ENCODE data around the gene THRSP.
"Not testable (repeated sequence)": the region's sequence is repeated elsewhere in the genome, so short reads cannot be mapped to it uniquely, and the experiment has no call there.

Gene THRSP

GRCh38 chr11:78038697-78039313 lies 24.9 kb upstream of the THRSP start:
- in situ Hi-C loops (cut with HindIII; ENCODE audit: low sequenced_read_pairs): no loop called here

- in situ Hi-C loops (cut with HindIII; ENCODE audit: low sequenced_read_pairs): no loop called here
Measured at GRCh38 chr11:78039391-78039918, 24.2 kb upstream of the THRSP start.

- in situ Hi-C loops (cut with HindIII; ENCODE audit: low sequenced_read_pairs): no loop called here
Measured at GRCh38 chr11:78039919-78040671, 23.6 kb upstream of the THRSP start.

GRCh38 chr11:78040691-78041379 lies 22.8 kb upstream of the THRSP start:
- in situ Hi-C loops (cut with HindIII; ENCODE audit: low sequenced_read_pairs): no loop called here

GRCh38 chr11:78041380-78041719 lies 22.3 kb upstream of the THRSP start:
- in situ Hi-C loops (cut with HindIII; ENCODE audit: low sequenced_read_pairs): not testable (repeated sequence)

- in situ Hi-C loops (cut with HindIII; ENCODE audit: low sequenced_read_pairs): no loop called here
Measured at GRCh38 chr11:78041843-78042440, 21.7 kb upstream of the THRSP start.

GRCh38 chr11:78044706-78045105 lies 19.0 kb upstream of the THRSP start:
- in situ Hi-C loops (cut with HindIII; ENCODE audit: low sequenced_read_pairs): no loop called here

GRCh38 chr11:78045851-78046485 lies 17.7 kb upstream of the THRSP start:
- in situ Hi-C loops (cut with HindIII; ENCODE audit: low sequenced_read_pairs): no loop called here

GRCh38 chr11:78046486-78046854 lies 17.2 kb upstream of the THRSP start:
- in situ Hi-C loops (cut with HindIII; ENCODE audit: low sequenced_read_pairs): no loop called here

GRCh38 chr11:78048561-78048960 lies 15.1 kb upstream of the THRSP start:
- in situ Hi-C loops (cut with HindIII; ENCODE audit: low sequenced_read_pairs): no loop called here

GRCh38 chr11:78049348-78049747 lies 14.3 kb upstream of the THRSP start:
- in situ Hi-C loops (cut with HindIII; ENCODE audit: low sequenced_read_pairs): no loop called here

- in situ Hi-C loops (cut with HindIII; ENCODE audit: low sequenced_read_pairs): no loop called here
Measured at GRCh38 chr11:78050964-78051831, 12.5 kb upstream of the THRSP start.

- in situ Hi-C loops (cut with HindIII; ENCODE audit: low sequenced_read_pairs): no loop called here
Measured at GRCh38 chr11:78054971-78055370, 8.7 kb upstream of the THRSP start.

GRCh38 chr11:78056093-78056492 lies 7.6 kb upstream of the THRSP start:
- in situ Hi-C loops (cut with HindIII; ENCODE audit: low sequenced_read_pairs): no loop called here

- in situ Hi-C loops (cut with HindIII; ENCODE audit: low sequenced_read_pairs): no loop called here
Measured at GRCh38 chr11:78057462-78058055, 6.1 kb upstream of the THRSP start.

GRCh38 chr11:78059749-78060328 lies 3.8 kb upstream of the THRSP start:
- in situ Hi-C loops (cut with HindIII; ENCODE audit: low sequenced_read_pairs): not testable (repeated sequence)

- in situ Hi-C loops (cut with HindIII; ENCODE audit: low sequenced_read_pairs): no loop called here
Measured at GRCh38 chr11:78060533-78060932, 3.1 kb upstream of the THRSP start.

- in situ Hi-C loops (cut with HindIII; ENCODE audit: low sequenced_read_pairs): no loop called here
Measured at GRCh38 chr11:78061088-78061920, 2.4 kb upstream of the THRSP start.

GRCh38 chr11:78061921-78062311 lies 1.7 kb upstream of the THRSP start:
- in situ Hi-C loops (cut with HindIII; ENCODE audit: low sequenced_read_pairs): no loop called here

Measured in endothelial cell of hepatic sinusoid (primary cell).